Brain microvascular endothelial cell (primary cell): ENCODE data around the gene CDH10.

Source experiments
- DNase-seq: peaks from one replicate; pipeline ENCODE4 v3.0.0-alpha.2; 2020
- H3K27ac ChIP-seq: fragments of 250-450 bp; sonication (Bioruptor Pico); 2 replicates; pipeline ENCODE4 v1.5.1; 2020; ENCODE audit warnings: mild to moderate bottlenecking, moderate library complexity
- H3K27me3 ChIP-seq: fragments of 250-450 bp; sonication (Bioruptor Pico); replicated peaks from 2 replicates; pipeline ENCODE4 v1.5.1; 2020; ENCODE audit warnings: mild to moderate bottlenecking
- H3K36me3 ChIP-seq: fragments of 250-450 bp; sonication (Bioruptor Pico); replicated peaks from 2 replicates; pipeline ENCODE4 v1.5.1; 2020; ENCODE audit warnings: mild to moderate bottlenecking
- H3K4me3 ChIP-seq: 2 replicates; pipeline ENCODE4 v1.5.1; 2011; ENCODE audit warnings: low read depth, mild to moderate bottlenecking, control low read depth, low read length, moderate library complexity
- CTCF ChIP-seq: IDR thresholded peaks from 2 replicates; pipeline ENCODE4 v1.5.1; 2011; ENCODE audit warnings: low read depth, mild to moderate bottlenecking, moderate library complexity, low read length, control low read depth, inconsistent platforms; ENCODE audit errors: missing control alignments
- in situ Hi-C: cut with HindIII; loops from 2 replicates; pipeline ENCODE4 v1.10.0; 2017; ENCODE audit warnings: low sequenced_read_pairs, low pct_ligation_motif_present

The CDH10 gene

GRCh38 chr5:24505258-24505657 lies 139.5 kb downstream of the CDH10 start:
- Histone ChIP-seq H3K27me3 (no peaks in the 10 kb centered on the region), H3K4me3 (no peak overlapping the region), H3K36me3 (no peaks in the 10 kb centered on the region), H3K27ac (no peak overlapping the region)
- TF ChIP-seq CTCF, result no peak
- DNase-seq, result no peak
- in situ Hi-C loops, result no loop called here

DNA sequence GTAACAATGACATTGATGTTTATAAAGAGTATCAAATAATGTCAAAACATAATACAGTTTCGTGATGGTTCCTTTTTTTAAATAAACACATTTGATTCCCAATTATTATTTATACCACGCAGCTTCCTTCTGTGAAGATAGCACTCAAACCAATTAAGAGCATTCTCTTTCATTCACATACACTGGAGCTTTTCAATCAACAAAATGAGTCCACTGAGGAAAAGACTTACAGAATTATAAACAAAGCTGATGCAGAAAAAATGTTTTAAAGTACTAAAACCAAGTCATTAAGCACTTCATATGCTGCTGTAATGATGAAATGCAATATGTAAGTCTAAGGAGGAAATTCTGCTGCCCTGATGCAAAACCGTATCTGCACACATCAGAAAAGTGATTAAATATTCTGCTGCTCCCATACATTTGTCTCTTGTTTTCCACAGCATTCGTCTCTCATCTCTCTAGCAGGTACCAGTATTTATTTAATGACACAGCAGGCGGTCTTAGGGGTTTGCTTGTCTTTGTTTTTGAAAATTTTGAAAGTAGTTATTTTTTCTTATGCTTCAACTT lies 147.1 kb downstream of the CDH10 start:
- H3K27ac ChIP-seq, result no peak overlapping the region
- in situ Hi-C loops, result no loop called here
- H3K36me3 ChIP-seq, result no peaks in the 10 kb centered on the region
- TF ChIP-seq CTCF, result no peak
- no peaks in the 10 kb centered on the region for H3K27me3 ChIP-seq
- no peak for DNase-seq
- no peak overlapping the region for H3K4me3 ChIP-seq

- in situ Hi-C loops, result no loop called here
- DNase-seq, result no peak
- H3K36me3 ChIP-seq, result no peaks in the 10 kb centered on the region
- no peak overlapping the region for H3K27ac ChIP-seq
- no peak for TF ChIP-seq CTCF
- no peaks in the 10 kb centered on the region for H3K27me3 ChIP-seq
- H3K4me3 ChIP-seq, result no peak overlapping the region
Measured at GRCh38 chr5:24497145-24497544, 147.6 kb downstream of the CDH10 start.

- Histone ChIP-seq H3K4me3 (no peak overlapping the region), H3K27ac (no peak overlapping the region), H3K36me3 (no peaks in the 10 kb centered on the region), H3K27me3 (no peaks in the 10 kb centered on the region)
- TF ChIP-seq CTCF, result no peak
- no peak for DNase-seq
- in situ Hi-C loops, result no loop called here
Measured at GRCh38 chr5:24496268-24496667, 148.5 kb downstream of the CDH10 start.

GRCh38 chr5:24492229-24492628 lies 152.5 kb downstream of the CDH10 start:
- no peak for TF ChIP-seq CTCF

GRCh38 chr5:24491490-24491889 lies 153.3 kb downstream of the CDH10 start:
- H3K4me3 ChIP-seq, result no peak overlapping the region
- DNase-seq, result no peak
- no peaks in the 10 kb centered on the region for H3K36me3 ChIP-seq
- no peak overlapping the region for H3K27ac ChIP-seq
- TF ChIP-seq CTCF, result no peak
- no peaks in the 10 kb centered on the region for H3K27me3 ChIP-seq
- in situ Hi-C loops, result no loop called here

More at GRCh38 chr5:24492229-24492628, 152.5 kb downstream of the CDH10 start:
- no peak for DNase-seq
- in situ Hi-C loops, result no loop called here
- Histone ChIP-seq H3K36me3 (no peaks in the 10 kb centered on the region), H3K27ac (no peak overlapping the region), H3K27me3 (no peaks in the 10 kb centered on the region), H3K4me3 (no peak overlapping the region)
